Measurements from ENCODE around the gene CRPPA. TPM values are rescaled to one million over a fixed set of nuclear protein-coding genes. Genes with fewer than 3 reads are reported as not detected.

CRPPA gene
- total RNA-seq, 1 donor: 3.2 TPM

DNA sequence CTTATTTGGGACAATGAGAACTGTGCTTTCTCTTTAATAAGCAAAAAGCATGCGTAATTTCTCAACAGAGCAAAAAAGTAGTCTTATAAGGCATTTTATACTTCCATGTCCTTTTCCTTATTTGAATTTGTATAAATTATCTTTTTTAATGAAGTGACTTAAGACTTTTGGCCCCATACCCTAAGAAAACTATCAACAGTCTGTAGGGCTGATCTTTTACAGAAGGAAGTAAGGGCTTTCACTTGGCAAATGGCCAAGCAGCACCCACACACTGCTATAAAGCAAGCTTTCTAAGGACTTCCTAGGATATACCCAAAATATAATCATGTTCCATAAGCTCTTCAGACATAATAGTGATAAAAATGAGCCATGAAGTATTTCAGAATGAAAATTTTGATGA, 3.4 kb downstream of the CRPPA start:
- DNase-seq (ENCODE audit: low read depth): no peak
- no peak overlapping the region for H3K4me3 ChIP-seq (ENCODE audit: low read depth, low read length)
- TF ChIP-seq, protein P1, sequence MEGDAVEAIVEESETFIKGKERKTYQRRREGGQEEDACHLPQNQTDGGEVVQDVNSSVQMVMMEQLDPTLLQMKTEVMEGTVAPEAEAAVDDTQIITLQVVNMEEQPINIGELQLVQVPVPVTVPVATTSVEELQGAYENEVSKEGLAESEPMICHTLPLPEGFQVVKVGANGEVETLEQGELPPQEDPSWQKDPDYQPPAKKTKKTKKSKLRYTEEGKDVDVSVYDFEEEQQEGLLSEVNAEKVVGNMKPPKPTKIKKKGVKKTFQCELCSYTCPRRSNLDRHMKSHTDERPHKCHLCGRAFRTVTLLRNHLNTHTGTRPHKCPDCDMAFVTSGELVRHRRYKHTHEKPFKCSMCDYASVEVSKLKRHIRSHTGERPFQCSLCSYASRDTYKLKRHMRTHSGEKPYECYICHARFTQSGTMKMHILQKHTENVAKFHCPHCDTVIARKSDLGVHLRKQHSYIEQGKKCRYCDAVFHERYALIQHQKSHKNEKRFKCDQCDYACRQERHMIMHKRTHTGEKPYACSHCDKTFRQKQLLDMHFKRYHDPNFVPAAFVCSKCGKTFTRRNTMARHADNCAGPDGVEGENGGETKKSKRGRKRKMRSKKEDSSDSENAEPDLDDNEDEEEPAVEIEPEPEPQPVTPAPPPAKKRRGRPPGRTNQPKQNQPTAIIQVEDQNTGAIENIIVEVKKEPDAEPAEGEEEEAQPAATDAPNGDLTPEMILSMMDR (IDR thresholded peaks at IDR 0.05; ENCODE audit: insufficient read depth, low read length): no peak

DNA sequence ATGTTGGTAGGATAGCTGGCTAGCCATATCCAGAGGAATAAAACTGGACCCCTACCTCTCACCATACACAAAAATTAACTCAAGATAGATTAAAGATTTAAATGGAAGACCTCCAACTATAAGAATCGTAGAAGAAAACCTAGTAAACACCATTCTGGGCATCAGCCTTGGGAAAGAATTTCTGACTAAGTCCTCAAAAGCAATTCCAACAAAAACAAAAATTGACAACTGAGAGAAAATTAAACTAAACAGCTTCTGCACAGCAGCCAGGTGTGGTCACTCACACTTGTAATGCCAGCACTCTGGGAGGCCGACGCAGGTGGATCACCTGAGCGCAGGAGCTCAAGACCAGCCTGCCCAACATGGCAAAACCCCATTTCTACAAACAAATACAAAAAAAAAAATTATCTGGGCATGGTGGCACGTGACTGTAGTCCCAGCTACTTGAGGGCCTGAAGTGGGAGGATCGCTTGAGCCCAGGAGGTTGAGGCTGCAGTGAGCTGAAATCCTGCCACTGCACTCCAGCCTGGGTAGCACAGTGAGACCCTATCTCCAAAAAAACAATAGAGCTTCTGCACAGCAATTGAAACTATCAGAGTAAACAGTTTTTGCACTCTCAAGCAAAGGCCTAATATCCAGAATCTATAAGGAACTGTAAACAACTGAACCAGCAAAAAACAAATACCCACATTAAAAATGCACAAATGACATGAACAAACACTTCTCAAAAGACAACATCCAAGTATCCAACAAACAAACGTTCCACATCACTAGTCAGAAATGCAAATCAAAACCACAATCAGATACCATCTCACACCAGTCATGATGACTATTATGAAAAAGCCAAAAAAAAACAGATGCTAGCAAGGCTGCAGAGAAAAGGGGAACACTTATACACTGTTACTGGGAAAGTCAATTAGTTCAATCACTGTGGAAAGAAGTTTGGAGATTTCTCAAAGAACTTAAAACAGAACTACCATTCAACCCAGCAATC, 4.8 kb downstream of the CRPPA start:
- DNase-seq (ENCODE audit: low read depth): peak; percentile 37
- TF ChIP-seq, protein P1 (IDR thresholded peaks at IDR 0.05; ENCODE audit: insufficient read depth, low read length): no peak
- no peak overlapping the region for H3K4me3 ChIP-seq (ENCODE audit: low read depth, low read length)

DNA sequence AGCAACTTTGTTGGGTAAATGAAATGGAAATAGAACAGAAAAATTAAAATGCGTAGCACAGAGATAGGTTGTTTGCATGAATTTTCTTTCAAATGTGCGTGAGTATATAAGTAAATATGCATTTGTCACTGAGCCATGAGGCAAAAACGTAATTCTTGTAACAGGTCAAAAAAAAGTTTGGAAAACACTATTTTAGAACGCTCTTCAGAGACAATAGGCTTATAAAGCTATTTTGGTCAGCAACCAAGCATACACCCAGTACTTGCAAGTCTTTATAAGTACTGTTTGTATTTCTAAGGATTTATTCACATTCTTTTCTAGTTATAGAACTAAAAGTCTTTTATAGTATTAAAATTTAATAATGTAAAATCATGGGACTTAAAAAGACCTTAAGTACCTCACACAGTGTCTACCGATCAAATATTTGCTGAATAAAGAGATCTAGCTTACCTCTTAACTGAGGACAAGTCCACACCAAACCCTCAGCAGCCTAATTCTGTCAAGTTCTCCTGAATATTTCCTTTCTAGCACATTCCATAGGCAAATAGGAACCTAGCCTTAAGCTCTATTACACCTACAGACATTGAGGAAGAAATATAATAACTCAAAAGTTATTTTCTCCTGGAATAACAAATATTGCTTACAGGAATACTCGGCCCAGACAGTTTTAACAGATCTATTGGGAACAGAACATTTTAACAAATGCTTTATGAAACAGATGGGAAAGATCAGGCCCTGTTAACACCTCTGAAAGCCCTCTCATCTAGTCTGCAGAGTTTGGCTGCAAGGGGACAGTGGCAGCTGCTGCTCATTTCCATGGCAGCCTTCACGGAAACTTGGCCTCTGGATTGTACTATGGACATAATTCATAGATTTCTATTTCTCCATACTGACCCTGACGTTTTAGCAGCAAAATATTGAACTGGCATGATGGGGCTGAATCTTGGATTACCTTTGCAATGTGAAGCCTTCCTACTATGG, 8.8 kb downstream of the CRPPA start:
- no peak overlapping the region for H3K4me3 ChIP-seq (ENCODE audit: low read depth, low read length)
- peak; percentile 36 for DNase-seq (ENCODE audit: low read depth)
- TF ChIP-seq, protein P1 (IDR thresholded peaks at IDR 0.05; ENCODE audit: insufficient read depth, low read length): no peak

DNA sequence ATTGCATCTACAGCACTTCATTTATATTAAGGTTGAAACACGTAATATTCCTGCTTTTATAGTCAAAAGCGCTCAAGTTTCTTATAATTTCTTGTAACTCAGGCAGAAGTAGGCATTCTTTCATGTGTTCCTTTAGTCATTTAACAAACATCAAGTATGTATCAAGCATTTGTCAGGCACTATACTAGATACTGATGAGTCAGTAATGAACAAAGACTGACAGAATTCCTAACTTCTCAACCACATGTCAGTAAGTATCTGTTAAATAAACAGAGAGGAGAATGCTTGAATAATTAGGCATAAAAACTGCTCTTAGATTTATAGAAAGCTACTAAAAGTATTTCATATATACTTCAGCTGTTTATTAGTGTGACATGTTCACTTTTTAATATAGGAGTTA, 9.9 kb downstream of the CRPPA start:
- H3K4me3 ChIP-seq (ENCODE audit: low read depth, low read length): no peak overlapping the region
- DNase-seq (ENCODE audit: low read depth): no peak
- TF ChIP-seq, protein P1 (IDR thresholded peaks at IDR 0.05; ENCODE audit: insufficient read depth, low read length): no peak

DNA sequence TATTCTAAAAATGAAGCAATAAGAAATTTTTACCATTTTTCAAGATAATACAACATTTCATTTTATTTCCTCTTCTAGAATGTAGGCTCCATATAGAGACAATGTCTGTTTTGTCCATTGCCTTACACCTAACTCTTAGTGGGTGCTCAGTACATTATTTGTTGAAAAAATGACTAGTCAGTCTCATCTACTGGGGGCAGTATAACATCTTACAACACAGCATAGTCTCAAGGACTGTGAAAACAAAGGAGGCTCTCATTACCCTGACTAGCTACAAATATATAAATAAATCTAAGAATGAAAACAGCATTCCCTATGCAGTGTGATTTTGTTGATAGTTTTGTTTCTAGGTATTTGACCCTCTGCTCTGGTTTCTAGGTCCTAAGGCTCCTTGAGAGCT, 11.6 kb downstream of the CRPPA start:
- DNase-seq (ENCODE audit: low read depth): no peak
- H3K4me3 ChIP-seq (ENCODE audit: low read depth, low read length): no peak overlapping the region
- TF ChIP-seq, protein P1 (IDR thresholded peaks at IDR 0.05; ENCODE audit: insufficient read depth, low read length): no peak

DNA sequence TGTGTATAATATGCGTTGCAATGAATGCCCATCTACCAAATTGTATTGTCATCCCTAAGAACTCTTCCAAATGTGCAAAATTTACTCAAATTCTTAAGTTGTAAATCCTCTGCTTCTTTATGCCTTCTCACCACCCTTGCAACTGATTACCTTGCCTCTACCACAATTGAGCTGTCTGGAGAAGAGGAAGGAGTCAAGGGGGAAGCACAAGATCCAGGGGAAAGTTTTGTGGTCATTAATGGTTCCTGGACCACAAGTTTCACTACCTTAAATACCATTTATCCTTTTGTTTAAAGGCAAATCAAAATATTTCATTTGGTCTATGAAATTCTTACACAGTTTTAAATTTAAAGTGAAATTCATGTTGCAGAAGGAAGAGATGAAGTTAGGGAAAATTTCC, 16.7 kb downstream of the CRPPA start:
- no peak for DNase-seq (ENCODE audit: low read depth)
- no peak overlapping the region for H3K4me3 ChIP-seq (ENCODE audit: low read depth, low read length)
- TF ChIP-seq, protein P1 (IDR thresholded peaks at IDR 0.05; ENCODE audit: insufficient read depth, low read length): no peak

All from fibroblast of the aortic adventitia (primary cell).